DND-41 (cell line): ENCODE data around the gene DGKH.
"Not testable (repeated sequence)": the region's sequence is repeated elsewhere in the genome, so short reads cannot be mapped to it uniquely, and the experiment has no call there.

Experiments
- ATAC-seq: fragments of 200-7000 bp; cut with Tn5 transposase; 3 replicates; pipeline ENCODE4 v1.9.1; 2021; ENCODE audit warnings: low read depth; ENCODE audit not compliant: insufficient read depth
- DNase-seq: peaks from one replicate; pipeline ENCODE4 v3.0.0-alpha.2; 2020
- H2AFZ ChIP-seq: 2 replicates; pipeline ENCODE4 v1.6.0; 2012; ENCODE audit warnings: low read depth, low read length
- H3K27ac ChIP-seq: 2 replicates; pipeline ENCODE4 v1.5.1; 2012; ENCODE audit warnings: low read length, inconsistent platforms
- H3K27me3 ChIP-seq: fragments of 200-600 bp; sonication (generic); 2 replicates; pipeline ENCODE4 v1.6.0; 2012; ENCODE audit warnings: low read length, mild to moderate bottlenecking, inconsistent platforms; ENCODE audit not compliant: insufficient read depth, poor library complexity
- H3K36me3 ChIP-seq: 2 replicates; pipeline ENCODE4 v1.5.1; 2012; ENCODE audit warnings: low read length, inconsistent platforms; ENCODE audit not compliant: insufficient read depth
- H3K4me1 ChIP-seq: 2 replicates; pipeline ENCODE4 v1.5.1; 2012; ENCODE audit warnings: mild to moderate bottlenecking, low read length; ENCODE audit not compliant: insufficient read depth
- H3K4me2 ChIP-seq: 2 replicates; pipeline ENCODE4 v1.6.0; 2012; ENCODE audit warnings: mild to moderate bottlenecking, moderate library complexity, low read length, inconsistent platforms; ENCODE audit not compliant: insufficient read depth
- H3K4me3 ChIP-seq, 2 experiments: fragments of 200-600 bp in 1 of 2; shearing (Covaris generic) in 1 of 2; 2 replicates each; pipeline ENCODE4 v1.5.1; 2012 to 2016; ENCODE audit warnings: inconsistent platforms in 2 of 2, low read length in 2 of 2, mild to moderate bottlenecking in 2 of 2, low read depth in 1 of 2, moderate library complexity in 1 of 2
- H3K79me2 ChIP-seq: 2 replicates; pipeline ENCODE4 v1.6.0; 2012; ENCODE audit warnings: low read length, inconsistent platforms; ENCODE audit not compliant: insufficient read depth
- H3K9ac ChIP-seq: 2 replicates; pipeline ENCODE4 v1.6.0; 2012; ENCODE audit warnings: low read depth, mild to moderate bottlenecking, inconsistent platforms, low read length, moderate library complexity
- H3K9me3 ChIP-seq: 2 replicates; pipeline ENCODE4 v1.5.1; 2012; ENCODE audit warnings: low read length, moderate library complexity, mild to moderate bottlenecking, inconsistent platforms; ENCODE audit not compliant: insufficient read depth, severe bottlenecking
- H4K20me1 ChIP-seq: 2 replicates; pipeline ENCODE4 v1.6.0; 2012; ENCODE audit warnings: low read length; ENCODE audit not compliant: insufficient read depth
- EZH2 ChIP-seq: IDR thresholded peaks from 3 replicates; pipeline ENCODE4 v1.6.1; 2012; ENCODE audit warnings: borderline replicate concordance, low read depth, mild to moderate bottlenecking, moderate library complexity, low read length, inconsistent platforms; ENCODE audit not compliant: severe bottlenecking
- TF ChIP-seq, protein P1 (sequence below): IDR thresholded peaks from 2 replicates; pipeline ENCODE4 v1.5.1; 2012; ENCODE audit warnings: borderline replicate concordance, low read length, moderate library complexity, mild to moderate bottlenecking; ENCODE audit not compliant: poor library complexity, severe bottlenecking; ENCODE audit errors: extremely low read depth

The DGKH gene

DNA sequence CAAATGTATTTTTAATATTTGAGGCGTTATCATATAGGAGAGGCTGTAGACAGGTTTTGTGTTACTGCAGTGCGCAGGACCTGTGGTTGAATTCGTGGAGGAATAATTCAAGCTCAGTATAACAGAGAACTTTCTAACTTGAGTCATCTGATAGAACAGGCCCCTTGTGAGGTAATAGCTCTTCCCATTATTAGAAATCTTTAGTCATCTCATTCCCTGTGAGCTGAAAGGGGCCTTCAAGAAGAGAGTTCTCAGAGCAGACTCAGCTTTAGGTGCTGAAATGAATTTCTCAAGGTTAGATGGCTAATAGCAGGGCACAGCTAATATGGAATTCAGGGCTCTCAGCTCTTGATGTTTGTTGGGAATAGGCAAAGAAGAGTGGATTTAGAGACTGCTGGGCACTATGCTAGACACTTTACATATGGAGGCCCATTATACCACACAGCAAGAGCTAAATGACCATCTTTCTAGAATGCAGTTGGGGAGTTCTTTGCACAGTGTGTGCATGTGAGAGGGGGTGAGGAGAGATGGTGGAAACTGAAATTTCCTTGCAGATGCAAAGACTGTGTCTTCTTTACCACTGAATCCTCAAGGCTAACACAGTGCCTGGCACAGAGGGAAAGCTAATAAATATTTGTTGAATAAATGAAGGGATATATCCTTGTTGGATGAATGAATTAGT is 89.5 kb downstream of the DGKH start:
- Histone ChIP-seq H3K4me1 (peaks cover 3% of the 10 kb centered on the region; the same call in 1 of the 2 replicates), H3K79me2 (no peaks in the 10 kb centered on the region), H3K36me3 (no peaks in the 10 kb centered on the region), H3K27ac (no peak overlapping the region), H3K9ac (no peak overlapping the region), H2AFZ (no peak overlapping the region), H3K4me3 (no peak overlapping the region), H3K27me3 (no peaks in the 10 kb centered on the region), H3K4me2 (no peak overlapping the region), H4K20me1 (no peaks in the 10 kb centered on the region), H3K9me3 (no peaks in the 10 kb centered on the region)
- no peak for TF ChIP-seq EZH2
- TF ChIP-seq, protein P1, sequence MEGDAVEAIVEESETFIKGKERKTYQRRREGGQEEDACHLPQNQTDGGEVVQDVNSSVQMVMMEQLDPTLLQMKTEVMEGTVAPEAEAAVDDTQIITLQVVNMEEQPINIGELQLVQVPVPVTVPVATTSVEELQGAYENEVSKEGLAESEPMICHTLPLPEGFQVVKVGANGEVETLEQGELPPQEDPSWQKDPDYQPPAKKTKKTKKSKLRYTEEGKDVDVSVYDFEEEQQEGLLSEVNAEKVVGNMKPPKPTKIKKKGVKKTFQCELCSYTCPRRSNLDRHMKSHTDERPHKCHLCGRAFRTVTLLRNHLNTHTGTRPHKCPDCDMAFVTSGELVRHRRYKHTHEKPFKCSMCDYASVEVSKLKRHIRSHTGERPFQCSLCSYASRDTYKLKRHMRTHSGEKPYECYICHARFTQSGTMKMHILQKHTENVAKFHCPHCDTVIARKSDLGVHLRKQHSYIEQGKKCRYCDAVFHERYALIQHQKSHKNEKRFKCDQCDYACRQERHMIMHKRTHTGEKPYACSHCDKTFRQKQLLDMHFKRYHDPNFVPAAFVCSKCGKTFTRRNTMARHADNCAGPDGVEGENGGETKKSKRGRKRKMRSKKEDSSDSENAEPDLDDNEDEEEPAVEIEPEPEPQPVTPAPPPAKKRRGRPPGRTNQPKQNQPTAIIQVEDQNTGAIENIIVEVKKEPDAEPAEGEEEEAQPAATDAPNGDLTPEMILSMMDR = no peak
- ATAC-seq (no peak), DNase-seq (no peak)

DNA sequence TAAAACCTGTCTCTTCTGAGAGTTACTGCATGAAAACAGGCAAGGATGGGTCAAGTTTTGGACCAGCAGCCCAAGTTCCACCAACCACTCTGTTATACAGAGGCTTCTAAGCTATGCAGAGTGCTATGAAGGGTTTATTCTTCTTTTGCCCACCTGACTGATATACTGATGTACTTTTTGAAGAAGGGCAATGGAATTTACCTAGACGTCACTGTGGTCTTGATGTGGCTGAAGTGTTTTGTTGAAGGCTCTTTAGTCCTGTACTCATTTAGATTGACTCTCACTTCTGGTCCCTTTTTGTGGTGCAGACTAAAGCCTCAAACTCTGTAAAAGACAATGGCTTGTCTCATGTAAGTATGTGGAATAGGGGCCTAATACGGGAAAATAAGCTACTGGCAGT is 92.0 kb downstream of the DGKH start:
- H3K79me2 ChIP-seq = no peaks in the 10 kb centered on the region
- no peaks in the 10 kb centered on the region for H3K9me3 ChIP-seq
- H3K27ac ChIP-seq = no peak overlapping the region
- H3K4me1 ChIP-seq = peaks cover 3% of the 10 kb centered on the region; the same call in 1 of the 2 replicates
- H4K20me1 ChIP-seq = no peaks in the 10 kb centered on the region
- no peak for TF ChIP-seq EZH2
- TF ChIP-seq, protein P1 = no peak
- no peak overlapping the region for H3K9ac ChIP-seq
- H3K36me3 ChIP-seq = no peaks in the 10 kb centered on the region
- no peak for ATAC-seq
- no peaks in the 10 kb centered on the region for H3K27me3 ChIP-seq
- no peak overlapping the region for H3K4me2 ChIP-seq
- no peak overlapping the region for H3K4me3 ChIP-seq
- H2AFZ ChIP-seq = no peak overlapping the region
- no peak for DNase-seq

GRCh38 chr13:42141052-42141451 is 92.6 kb downstream of the DGKH start:
- not testable (repeated sequence) for DNase-seq, H3K27ac ChIP-seq, H3K27me3 ChIP-seq, H3K4me2 ChIP-seq, H3K9ac ChIP-seq, H2AFZ ChIP-seq, H3K36me3 ChIP-seq, H3K9me3 ChIP-seq, ATAC-seq, H4K20me1 ChIP-seq, H3K4me3 ChIP-seq, H3K79me2 ChIP-seq, H3K4me1 ChIP-seq

DNA sequence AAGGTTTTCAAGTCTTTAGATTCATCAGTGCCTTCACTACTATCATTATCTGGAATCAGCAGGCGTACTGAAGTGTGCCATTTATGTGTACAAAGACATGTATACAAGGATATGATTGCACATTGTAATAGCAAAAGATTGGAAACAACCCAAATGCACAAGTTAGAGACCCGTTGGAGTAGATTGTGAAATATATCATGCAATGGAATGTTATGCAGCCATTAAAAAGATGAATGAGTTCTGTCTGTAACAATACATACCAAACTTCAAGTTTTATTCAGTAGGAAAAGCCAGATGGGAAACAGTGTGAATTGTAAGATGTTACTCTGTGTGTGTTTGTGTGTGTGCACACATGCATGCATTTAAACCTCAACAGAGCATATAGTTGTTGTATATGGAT is 97.9 kb downstream of the DGKH start:
- no peak overlapping the region for H2AFZ ChIP-seq
- no peak overlapping the region for H3K4me2 ChIP-seq
- no peaks in the 10 kb centered on the region for H4K20me1 ChIP-seq
- H3K4me3 ChIP-seq = no peak overlapping the region
- H3K9me3 ChIP-seq = no peaks in the 10 kb centered on the region
- DNase-seq (no peak), ATAC-seq (no peak)
- H3K79me2 ChIP-seq = no peaks in the 10 kb centered on the region
- H3K4me1 ChIP-seq = peaks cover 3% of the 10 kb centered on the region; the same call in 1 of the 2 replicates
- H3K36me3 ChIP-seq = no peaks in the 10 kb centered on the region; the same call in 1 of the 2 replicates
- TF ChIP-seq, protein P1 = no peak
- TF ChIP-seq EZH2 = no peak
- no peak overlapping the region for H3K9ac ChIP-seq
- H3K27ac ChIP-seq = no peak overlapping the region
- no peaks in the 10 kb centered on the region for H3K27me3 ChIP-seq
